Heart left ventricle (tissue), 16 donors: Measurements from ENCODE around the gene IQSEC1. TPM values are rescaled to one million over a fixed set of nuclear protein-coding genes. Genes with fewer than 3 reads are reported as not detected.

ENCODE experiments used
- ATAC-seq, 4 donors: fragments of 200-7000 bp; cut with Tn5 transposase; one replicate each; pipeline ENCODE4 v1.9.1; 2020 to 2022; ENCODE audit warnings: moderate library complexity in 4 of 4, mild to moderate bottlenecking in 3 of 4, moderate number of reproducible peaks in 1 of 4
- DNase-seq, 5 donors: peaks; one replicate each; pipeline ENCODE4 v3.0.0-alpha.2; 2020
- H3K27ac ChIP-seq, 12 donors: fragments of 200-600 bp; sonication (generic) in 4 of 12; one replicate each; pipeline versions ENCODE4 v1.5.0 to v1.8.0; 2016 to 2022; ENCODE audit warnings: mild to moderate bottlenecking in 2 of 12
- H3K27me3 ChIP-seq, 9 donors: fragments of 200-600 bp; sonication (generic) in 2 of 9; one replicate each; pipeline versions ENCODE4 v1.5.1 to v1.8.0; 2016 to 2022; ENCODE audit warnings: mild to moderate bottlenecking in 3 of 9
- H3K36me3 ChIP-seq, 9 donors: fragments of 200-600 bp; sonication (generic) in 2 of 9; one replicate each; pipeline versions ENCODE4 v1.5.0 to v1.8.0; 2018 to 2022; ENCODE audit warnings: mild to moderate bottlenecking in 2 of 9
- H3K4me1 ChIP-seq, 12 donors: fragments of 200-600 bp; sonication (generic) in 4 of 12; one replicate each; pipeline versions ENCODE4 v1.5.0 to v1.8.0; 2016 to 2022; ENCODE audit warnings: mild to moderate bottlenecking in 3 of 12
- H3K4me3 ChIP-seq, 12 donors: fragments of 200-600 bp; sonication (generic) in 4 of 12; one replicate each; pipeline versions ENCODE4 v1.5.0 to v1.8.0; 2017 to 2022; ENCODE audit warnings: mild to moderate bottlenecking in 9 of 12, moderate library complexity in 4 of 12
- H3K9me3 ChIP-seq, 12 donors: fragments of 200-600 bp; sonication (generic) in 4 of 12; one replicate each; pipeline versions ENCODE4 v1.5.0 to v1.8.0; 2016 to 2022; ENCODE audit warnings: mild to moderate bottlenecking in 1 of 12
- POLR2A ChIP-seq, 2 donors: fragments of 450-650 bp; IDR thresholded peaks; one replicate each; pipeline ENCODE4 v1.6.1; 2017; ENCODE audit warnings: antibody characterized with exemption in 2 of 2, mild to moderate bottlenecking in 2 of 2, moderate library complexity in 2 of 2
- WGBS, 4 donors: extraction: QIAGEN DNeasy Blood & Tissue Kit in 2 of 4; methylation state at CpG; one replicate each; pipeline versions ENCODE4 v1.1.5 to v1.1.7; 2013 to 2018; 5-methylcytosine and 5-hydroxymethylcytosine counted together
- intact Hi-C, 10 donors: fragments of 100-400 bp; cut with DNase I; formaldehyde crosslinking; loops; one replicate each; pipeline versions ENCODE4 v1.11.1 to v1.14.2; 2022
- polyA plus RNA-seq, 2 donors: library from polyadenylated mRNA; stranded (reverse); fragments of 200-250 nt; gene quantifications; one replicate each; pipeline ENCODE4 v1.2.3, GENCODE V29; 2013
- total RNA-seq, 9 donors: library from RNA; depleted of rRNA in 2 of 9; stranded (reverse); fragments of >200 nt in 2 of 9; fragmentation: NEBNext Ultra II Directional in 3 of 9; extraction: Animal tissue kit (Norgen Biotek cat#: 25700) in 3 of 9; gene quantifications; one replicate each; pipeline versions ENCODE4 v1.1.0 to v1.2.4, GENCODE V29; 2016 to 2023
- TF ChIP-seq, protein P1 (sequence below), 12 donors: fragments of 200-600 bp; sonication (generic) in 4 of 12; IDR thresholded peaks; one replicate each; pipeline versions ENCODE4 v1.5.0 to v1.8.0; 2018 to 2022; ENCODE audit warnings: antibody characterized with exemption in 12 of 12, mild to moderate bottlenecking in 5 of 12
- donor health status: ischemic (EF 13 %, LVEDD 7.1; RV severe dilation, severe dysfunction).
- donor health status: healthy with polysubstance abuse.
- donor health status: DM: no; HTN: yes; CAD: no.
- donor health status: DM: no; HTN: no; CAD: no.
- donor health status: ischemic (EF 25% LVEDD 6.9; RV normal size, moderate dysfunction).
- donor health status: ischemic (EF 25% LVEDD 5.7; RV mildly dilated, moderate dysfunction).
- donor health status: healthy.
- donor health status: DM: yes; HTN: yes; CAD: no.
- donor health status: ischemic (EF 35%, LVEDD 5.7; RV mildly dilated, moderate dysfunction).
- donor health status: nonischemic (EF 11% LVEDD 7.7; RV severe dilation, severe dysfunction).
- donor health status: DM: yes; HTN: yes; CAD: no.
- donor health status: PGD.
- donor health status: ischemic (EF 29% LVEDD 5.4; RV normal size, mild dysfunction).
- donor health status: nonischemic (EF 23%, LVEDD 6.1; RV moderate dilation, normal function).

The IQSEC1 gene
- total and polyA plus RNA-seq, 11 donors = 28.8 to 79.1 (median 62.2) TPM

DNA sequence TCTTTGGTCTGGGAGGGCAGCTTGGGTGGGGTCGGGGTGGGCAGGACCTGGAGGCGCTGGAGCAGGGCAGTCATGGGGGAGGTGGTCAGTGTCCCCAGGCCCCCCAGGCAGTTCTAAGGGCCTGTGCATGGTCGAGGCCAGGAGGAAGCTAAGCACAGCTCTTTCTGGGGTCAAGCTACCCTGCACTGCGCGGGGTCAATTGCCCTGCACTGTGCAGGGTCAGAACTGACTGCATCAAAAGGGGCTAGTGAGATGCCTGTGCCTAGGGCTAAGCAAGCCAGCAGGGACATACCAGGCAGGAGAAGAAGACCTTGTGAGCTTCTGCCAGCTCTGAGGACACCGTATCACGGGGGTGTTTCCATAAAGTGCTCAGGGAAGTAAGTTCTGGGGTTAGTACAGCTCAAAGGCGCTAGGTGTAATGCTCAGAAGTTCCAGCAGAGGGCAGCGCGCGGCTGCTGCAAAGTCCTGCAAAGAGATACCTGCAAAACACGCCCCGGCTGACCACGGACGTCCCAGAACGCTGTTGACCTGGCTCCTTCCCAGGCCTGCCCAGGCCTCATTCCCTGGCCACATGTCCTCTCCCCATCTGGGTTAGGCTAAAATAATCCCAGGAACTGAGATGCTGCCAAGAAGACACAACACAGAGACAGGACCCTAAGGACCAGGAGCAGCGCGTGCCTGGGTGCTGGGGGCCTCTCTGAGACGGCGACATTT lies 18.8 kb upstream of the IQSEC1 start:
- no peaks in the 10 kb centered on the region for H3K36me3 ChIP-seq
- H3K27ac ChIP-seq = peak overlapping the region in 8 of 12 donors; percentile 28 to 78 (median 60)
- H3K27me3 ChIP-seq = no peaks in the 10 kb centered on the region
- intact Hi-C loops = loop anchor here (1.0 to 10.0 kb wide), 12 partner anchors 103 to 560 kb away; no protein-coding TSS in a partner anchor
- whole genome bisulfite sequencing, 4 donors = 21 to 42% (median 26%) methylated on average over 13 to 20 of the region's 20 CpGs
- H3K4me3 ChIP-seq = peak overlapping the region in 6 of 12 donors; percentile 22 to 34 (median 24)
- ATAC-seq (peak; percentile 79 to 83 (median 81)), DNase-seq (peak; percentile 84 to 90 (median 87))
- no peak for TF ChIP-seq POLR2A (IDR thresholded peaks at IDR 0.05)
- TF ChIP-seq, protein P1, sequence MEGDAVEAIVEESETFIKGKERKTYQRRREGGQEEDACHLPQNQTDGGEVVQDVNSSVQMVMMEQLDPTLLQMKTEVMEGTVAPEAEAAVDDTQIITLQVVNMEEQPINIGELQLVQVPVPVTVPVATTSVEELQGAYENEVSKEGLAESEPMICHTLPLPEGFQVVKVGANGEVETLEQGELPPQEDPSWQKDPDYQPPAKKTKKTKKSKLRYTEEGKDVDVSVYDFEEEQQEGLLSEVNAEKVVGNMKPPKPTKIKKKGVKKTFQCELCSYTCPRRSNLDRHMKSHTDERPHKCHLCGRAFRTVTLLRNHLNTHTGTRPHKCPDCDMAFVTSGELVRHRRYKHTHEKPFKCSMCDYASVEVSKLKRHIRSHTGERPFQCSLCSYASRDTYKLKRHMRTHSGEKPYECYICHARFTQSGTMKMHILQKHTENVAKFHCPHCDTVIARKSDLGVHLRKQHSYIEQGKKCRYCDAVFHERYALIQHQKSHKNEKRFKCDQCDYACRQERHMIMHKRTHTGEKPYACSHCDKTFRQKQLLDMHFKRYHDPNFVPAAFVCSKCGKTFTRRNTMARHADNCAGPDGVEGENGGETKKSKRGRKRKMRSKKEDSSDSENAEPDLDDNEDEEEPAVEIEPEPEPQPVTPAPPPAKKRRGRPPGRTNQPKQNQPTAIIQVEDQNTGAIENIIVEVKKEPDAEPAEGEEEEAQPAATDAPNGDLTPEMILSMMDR (IDR thresholded peaks at IDR 0.05) = peak; percentile 93 to 99 (median 97)
- peaks cover 0 to 24% (median 10%) of the 10 kb centered on the region in 12 donors for H3K4me1 ChIP-seq
- H3K9me3 ChIP-seq = no peaks in the 10 kb centered on the region

DNA sequence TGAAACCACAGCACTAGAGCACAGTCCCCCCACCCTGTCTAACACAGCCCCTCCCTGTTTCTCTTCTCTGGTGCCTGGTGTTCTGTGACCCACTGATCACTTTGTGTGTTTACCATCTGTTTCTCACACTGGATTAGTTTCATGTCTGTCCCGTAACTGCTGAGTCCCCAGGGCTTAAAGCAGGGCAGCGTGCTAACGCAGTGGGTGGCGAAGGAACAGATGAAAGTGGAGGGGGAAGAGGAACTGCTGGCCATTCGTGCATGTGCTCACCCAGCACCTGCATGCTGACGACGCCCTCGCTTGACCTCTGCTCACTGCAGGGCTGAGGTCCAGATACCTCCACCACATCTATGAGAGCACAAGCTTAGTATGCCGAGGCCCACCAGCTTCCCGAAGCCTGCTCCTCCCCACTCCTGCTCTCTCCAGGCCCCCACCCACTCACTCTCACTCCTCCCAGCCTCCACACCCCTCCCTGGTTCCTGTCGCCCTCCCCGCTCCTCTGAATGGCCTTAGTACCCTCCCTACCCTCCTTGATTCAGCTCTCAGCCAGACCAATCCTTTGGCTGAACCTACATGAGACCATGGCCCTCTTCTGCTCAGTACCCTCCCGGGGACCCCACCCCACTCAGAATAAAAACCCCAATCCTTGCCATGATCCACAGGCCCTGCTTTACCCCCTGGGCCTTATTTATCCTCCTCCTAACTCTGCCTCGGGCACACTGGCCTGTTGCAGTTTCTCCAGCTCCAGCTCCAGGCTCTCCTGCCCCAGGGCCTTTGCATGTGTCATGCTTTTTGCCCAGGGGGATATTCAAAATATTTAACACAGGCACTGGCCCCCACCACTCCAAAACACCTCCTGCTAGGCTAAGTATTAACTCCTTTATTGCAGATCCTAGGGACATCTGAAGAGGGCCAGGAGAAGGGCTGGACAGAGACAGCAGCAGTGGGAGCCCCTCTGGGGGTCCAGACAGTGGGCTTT lies 15.1 kb upstream of the IQSEC1 start:
- Histone ChIP-seq H3K27me3 (no peaks in the 10 kb centered on the region), H3K9me3 (no peaks in the 10 kb centered on the region), H3K36me3 (no peaks in the 10 kb centered on the region), H3K27ac (no peak overlapping the region), H3K4me3 (no peak overlapping the region), H3K4me1 (peaks cover 0 to 19% (median 10%) of the 10 kb centered on the region in 12 donors)
- WGBS, 4 donors = 77 to 86% (median 81%) methylated on average over 14 of the region's 14 CpGs
- DNase-seq (peak in 1 of 5 donors; percentile 44), ATAC-seq (no peak)
- intact Hi-C loops = loop anchor here in 2 of 10 donors (5.0 to 10.0 kb wide), 2 partner anchors 194 to 374 kb away; no protein-coding TSS in a partner anchor
- TF ChIP-seq POLR2A (IDR thresholded peaks at IDR 0.05) = no peak
- TF ChIP-seq, protein P1 (IDR thresholded peaks at IDR 0.05) = no peak

GRCh38 chr3:13087320-13087990 lies 14.2 kb upstream of the IQSEC1 start:
- TF ChIP-seq, protein P1 (IDR thresholded peaks at IDR 0.05) = no peak
- TF ChIP-seq POLR2A (IDR thresholded peaks at IDR 0.05) = no peak
- ATAC-seq (no peak), DNase-seq (no peak)
- intact Hi-C loops = loop anchor here in 2 of 10 donors (5.0 to 10.0 kb wide), 2 partner anchors 193 to 375 kb away; no protein-coding TSS in a partner anchor
- Histone ChIP-seq H3K9me3 (no peaks in the 10 kb centered on the region), H3K27ac (no peak overlapping the region), H3K27me3 (no peaks in the 10 kb centered on the region), H3K4me1 (peaks cover 0 to 15% (median 7%) of the 10 kb centered on the region in 12 donors), H3K36me3 (no peaks in the 10 kb centered on the region), H3K4me3 (no peak overlapping the region)
- 82 to 85% (median 83%) methylated on average over 11 of the region's 11 CpGs for WGBS, 4 donors
